Erythroblast (primary cell): ENCODE measurements around the gene CA5A.
"Not testable (repeated sequence)": the region's sequence is repeated elsewhere in the genome, so short reads cannot be mapped to it uniquely, and the experiment has no call there.

ENCODE experiments used
- DNase-seq, 2 experiments: peaks; one replicate each; lab custom pipeline; 2025; lab: John Stamatoyannopoulos, UW
- GATA1 ChIP-seq: IDR thresholded peaks from 2 replicates; pipeline ENCODE4 v1.6.1; 2011; ENCODE audit warnings: low read depth, mild to moderate bottlenecking, control low read depth, low read length, moderate library complexity
- POLR2A ChIP-seq: IDR thresholded peaks from 2 replicates; pipeline ENCODE4 v1.6.1; 2011; ENCODE audit warnings: mild to moderate bottlenecking, low read length

Gene CA5A

DNA sequence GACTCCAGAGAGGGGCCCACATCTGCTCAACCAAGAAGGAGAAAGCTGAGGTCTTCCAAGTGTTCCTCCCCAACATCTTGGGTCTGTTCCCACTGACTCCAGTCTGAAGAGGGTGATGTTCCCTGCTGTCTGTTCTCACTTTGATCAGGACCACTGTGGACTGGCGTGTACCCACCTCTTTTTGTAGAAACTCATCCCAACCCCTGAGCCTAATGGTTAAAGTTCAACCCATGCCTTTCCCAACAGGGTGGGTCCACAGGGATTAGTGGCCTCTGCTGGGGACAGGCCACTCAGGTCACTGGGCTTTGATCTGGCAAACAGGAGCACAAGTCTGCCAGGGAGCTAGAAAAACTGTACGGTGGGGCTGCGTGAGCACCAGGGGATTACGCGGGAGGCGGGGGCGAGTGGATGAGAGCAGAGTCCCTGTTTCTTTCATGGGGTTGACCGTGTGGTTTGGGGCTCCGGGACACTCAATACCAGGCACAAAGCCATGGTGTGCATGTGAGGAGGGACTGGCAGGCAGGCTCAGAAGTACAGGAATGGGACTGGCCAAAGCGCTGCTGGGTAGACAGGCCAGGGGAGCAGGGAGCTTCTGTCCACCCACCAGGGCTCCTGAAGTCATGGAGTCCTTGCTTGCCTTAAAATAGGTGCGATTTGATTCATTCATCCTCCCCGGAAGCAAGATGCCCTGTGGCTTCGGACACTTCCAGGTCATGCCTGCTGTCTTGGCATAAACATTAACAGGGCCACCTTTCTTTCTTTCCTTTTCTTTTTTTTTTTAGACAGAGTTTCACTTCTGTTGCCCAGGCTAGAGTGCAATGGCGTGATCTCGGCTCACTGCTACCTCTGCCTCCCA is at the start of gene CA5A:
Gene CA5A (minus strand): TSS at position 155 of the 856 bp plus-strand sequence. CDS start 79 bp downstream, at position 76.
- DNase-seq: no peak
- TF ChIP-seq POLR2A (no peak), GATA1 (no peak)

GRCh38 chr16:87985493-87985892 is 49.2 kb upstream of the CA5A start:
- not testable (repeated sequence) for DNase-seq

DNA sequence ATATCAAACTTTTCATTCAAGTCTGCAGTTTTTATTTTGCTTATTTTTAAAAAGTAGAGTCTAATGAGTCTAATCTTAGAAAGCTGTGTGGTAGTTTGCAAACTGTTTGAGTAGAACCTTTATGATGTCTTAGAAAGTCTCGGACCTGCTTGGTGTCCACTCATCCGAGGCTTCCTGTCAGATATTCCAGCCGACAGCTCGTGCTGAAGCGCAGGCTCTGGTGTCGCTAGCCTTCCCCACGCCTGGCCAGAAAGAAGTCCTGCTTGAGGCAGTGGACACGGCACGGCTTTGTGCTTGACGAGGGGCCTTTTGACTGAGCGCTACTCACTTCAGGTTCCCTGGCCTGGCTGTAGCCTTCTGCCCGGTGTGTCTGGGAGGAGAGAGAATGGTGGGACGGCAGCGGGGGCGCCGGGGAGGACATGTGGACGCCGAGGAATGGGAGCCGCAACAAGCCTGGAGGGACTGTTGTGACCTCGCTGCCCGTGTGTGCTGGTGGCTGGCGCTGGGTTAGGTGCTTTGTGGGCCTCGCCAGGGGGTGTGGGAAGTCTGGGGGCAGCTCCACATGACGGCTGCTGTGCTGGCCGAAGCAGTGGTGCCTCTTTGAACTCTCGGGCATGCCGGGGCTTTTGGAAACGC is 48.4 kb upstream of the CA5A start:
- TF ChIP-seq POLR2A (no peak), GATA1 (no peak)
- DNase-seq: no peak

DNA sequence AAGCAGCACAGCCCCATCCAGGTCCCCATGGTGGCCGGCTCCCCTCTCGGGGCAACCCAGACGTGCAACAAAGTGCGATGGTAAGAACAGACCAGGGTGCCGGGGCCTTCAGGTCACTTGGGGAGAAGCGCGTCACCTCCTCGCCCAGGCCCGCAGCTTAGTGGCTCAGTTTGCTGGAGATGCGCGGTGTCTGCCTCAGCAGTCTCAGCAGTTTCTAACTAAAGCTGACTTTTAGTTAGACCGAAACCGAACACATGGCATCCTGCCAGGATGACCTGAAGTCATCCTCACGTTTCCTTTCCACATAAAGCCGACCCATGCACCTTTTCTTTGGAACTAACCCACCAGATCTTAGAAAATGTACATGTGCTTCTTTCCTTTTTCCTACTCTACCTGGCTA is 47.9 kb upstream of the CA5A start:
- not testable (repeated sequence) for DNase-seq

- not testable (repeated sequence) for DNase-seq
Measured at GRCh38 chr16:87983737-87984097, 47.4 kb upstream of the CA5A start.

GRCh38 chr16:87983072-87983736 is 46.9 kb upstream of the CA5A start:
- not testable (repeated sequence) for DNase-seq

DNA sequence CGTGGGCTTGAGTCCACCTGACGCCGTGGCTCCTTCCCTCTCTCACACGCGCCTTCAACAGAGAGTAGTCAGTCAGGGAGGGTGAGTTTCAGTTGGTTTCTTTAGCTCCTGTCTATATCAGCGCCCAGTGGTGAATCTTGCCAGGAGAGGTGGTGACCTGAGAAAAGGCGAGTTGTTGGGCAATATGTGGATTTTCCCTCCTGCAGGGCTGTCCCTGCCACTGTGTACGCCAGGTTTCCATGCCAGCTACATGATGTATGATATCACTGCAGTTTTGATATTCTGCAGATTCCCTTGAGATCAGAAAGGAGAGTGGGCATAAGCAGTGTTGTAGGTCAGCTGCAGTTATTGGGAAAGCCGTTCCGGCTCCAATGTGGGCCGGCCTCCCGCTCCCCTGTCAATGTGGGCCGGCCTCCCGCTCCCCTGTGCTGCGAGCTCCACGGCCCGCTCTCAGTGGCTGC is 46.3 kb upstream of the CA5A start:
- DNase-seq: no peak
- TF ChIP-seq GATA1 (no peak), POLR2A (no peak)

DNA sequence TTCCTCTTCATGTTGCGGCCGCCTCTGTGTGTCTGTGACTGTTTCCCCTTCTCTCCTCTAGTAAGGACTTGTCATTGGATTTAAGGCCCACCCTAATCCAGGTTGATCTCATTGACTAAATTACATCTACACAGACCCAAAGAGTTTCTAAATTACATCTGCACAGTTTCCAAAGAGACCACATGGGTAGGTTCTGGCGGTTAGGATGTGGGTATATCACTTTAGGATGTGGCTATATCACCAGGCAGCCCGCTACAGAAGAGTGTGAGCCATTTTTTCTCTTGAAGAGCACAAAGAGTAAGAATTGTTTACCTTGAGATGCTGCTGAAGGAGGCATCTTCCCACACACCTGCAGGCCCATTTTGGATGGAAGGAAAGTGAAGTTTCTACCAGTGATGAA is 45.0 kb upstream of the CA5A start:
- DNase-seq: not testable (repeated sequence)

- not testable (repeated sequence) for DNase-seq
Measured at GRCh38 chr16:87979911-87980630, 43.7 kb upstream of the CA5A start.

GRCh38 chr16:87979352-87979751 is 43.0 kb upstream of the CA5A start:
- no peak for DNase-seq
- TF ChIP-seq GATA1 (no peak), POLR2A (no peak)

GRCh38 chr16:87978127-87978526 is 41.8 kb upstream of the CA5A start:
- DNase-seq: no peak
- TF ChIP-seq POLR2A: no peak
- no peak for TF ChIP-seq GATA1

DNA sequence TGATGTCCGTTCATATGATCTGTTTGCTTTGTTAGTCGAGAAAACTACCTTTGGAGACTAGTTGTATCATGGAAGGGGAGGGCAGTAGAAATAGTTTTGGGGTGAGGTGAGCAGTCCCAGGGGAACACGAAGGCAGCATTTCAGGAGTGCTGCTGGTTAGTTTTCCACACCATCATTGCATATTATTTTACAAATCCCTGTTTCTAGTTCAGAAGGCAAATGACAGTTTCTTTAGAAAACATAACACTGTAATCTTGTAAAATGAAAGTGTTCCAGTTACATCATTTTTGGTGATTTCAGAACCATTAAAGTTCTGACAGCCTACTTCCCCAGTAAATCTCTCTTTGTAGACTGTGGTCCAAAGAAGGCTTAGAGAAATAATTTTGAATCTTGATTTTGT is 40.3 kb upstream of the CA5A start:
- TF ChIP-seq POLR2A (no peak), GATA1 (no peak)
- DNase-seq: no peak

DNA sequence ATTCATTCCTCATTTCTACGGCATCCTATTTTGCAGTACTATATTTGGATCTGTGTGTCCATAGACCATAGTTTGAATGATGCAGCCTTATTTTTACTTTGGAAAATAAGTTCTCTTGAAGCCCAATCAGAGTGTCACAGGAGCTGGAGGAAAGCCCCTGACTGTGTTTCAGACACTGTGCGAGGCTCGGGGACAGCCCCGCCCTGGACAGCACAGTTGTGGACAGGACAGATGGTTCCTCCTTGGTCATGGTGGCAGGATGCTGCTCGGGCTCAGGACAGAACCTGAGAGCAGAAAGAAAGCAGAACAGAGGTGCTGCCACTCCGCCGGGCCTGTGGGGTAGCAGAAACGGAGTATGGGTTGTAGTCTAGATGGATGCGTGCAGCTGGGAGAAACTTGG is 37.8 kb upstream of the CA5A start:
- no peak for DNase-seq
- no peak for TF ChIP-seq POLR2A
- no peak for TF ChIP-seq GATA1

DNA sequence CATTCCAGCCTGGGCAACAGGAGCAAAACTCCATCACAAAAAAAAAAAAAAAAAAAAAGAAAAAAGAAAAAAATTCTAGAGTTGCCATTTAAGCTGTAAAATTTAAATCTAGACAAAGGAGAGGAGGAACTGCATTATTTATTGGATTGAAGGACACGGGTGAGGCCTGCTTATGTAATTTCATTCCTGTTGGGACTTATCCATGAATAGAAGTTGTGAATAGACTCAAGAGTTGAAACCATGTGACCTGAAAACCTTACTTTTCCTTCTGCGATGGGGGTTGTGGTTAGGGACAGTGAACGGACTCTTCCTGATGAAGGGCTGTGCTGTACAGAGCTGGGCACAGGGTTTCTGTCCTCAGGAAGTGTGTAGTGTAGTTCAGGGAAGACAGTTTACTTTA is 37.4 kb upstream of the CA5A start:
- DNase-seq: no peak

More for the DNA sequence above, 37.4 kb upstream of the CA5A start:
- TF ChIP-seq GATA1: no peak
- no peak for TF ChIP-seq POLR2A
